ENCODE results near the gene HS1BP3. TPM values are rescaled to one million over a fixed set of nuclear protein-coding genes. Genes with fewer than 3 reads are reported as not detected.

HS1BP3 gene
- total RNA-seq, 1 donor from 2014 or later, result 16.6 TPM

DNA sequence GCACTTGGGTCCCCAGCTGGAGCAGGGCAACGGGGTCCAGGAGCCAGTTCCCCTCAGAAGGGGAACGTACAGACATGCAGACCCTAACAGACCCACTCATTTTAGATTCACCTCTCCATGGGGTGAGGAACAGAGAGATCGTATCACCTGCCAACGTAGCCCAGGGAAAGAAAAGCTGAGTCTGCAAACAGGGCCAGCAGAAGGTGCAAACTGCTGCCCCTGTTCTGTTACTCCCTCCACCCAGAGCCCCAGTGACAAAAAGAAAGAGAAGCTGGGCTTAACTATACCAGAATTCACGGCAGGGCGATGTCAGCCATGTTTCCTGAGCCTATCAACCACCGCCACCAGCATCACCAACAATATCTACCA is 817 bp upstream of the HS1BP3 start:
- intact Hi-C loops (cut with micrococcal nuclease), result no loop called here
- DNase-seq, result no peak
- Histone ChIP-seq H3K9me3 (replicated peaks) (no peaks in the 10 kb centered on the region), H3K27ac (replicated peaks) (peak overlapping the region; percentile 88), H3K27me3 (ENCODE audit: low read depth) (peaks cover 11% of the 10 kb centered on the region), H3K4me1 (peaks cover 40% of the 10 kb centered on the region), H3K4me3 (peak overlapping the region; percentile 89), H3K36me3 (peaks cover under 1% of the 10 kb centered on the region)
- TF ChIP-seq, protein P1, sequence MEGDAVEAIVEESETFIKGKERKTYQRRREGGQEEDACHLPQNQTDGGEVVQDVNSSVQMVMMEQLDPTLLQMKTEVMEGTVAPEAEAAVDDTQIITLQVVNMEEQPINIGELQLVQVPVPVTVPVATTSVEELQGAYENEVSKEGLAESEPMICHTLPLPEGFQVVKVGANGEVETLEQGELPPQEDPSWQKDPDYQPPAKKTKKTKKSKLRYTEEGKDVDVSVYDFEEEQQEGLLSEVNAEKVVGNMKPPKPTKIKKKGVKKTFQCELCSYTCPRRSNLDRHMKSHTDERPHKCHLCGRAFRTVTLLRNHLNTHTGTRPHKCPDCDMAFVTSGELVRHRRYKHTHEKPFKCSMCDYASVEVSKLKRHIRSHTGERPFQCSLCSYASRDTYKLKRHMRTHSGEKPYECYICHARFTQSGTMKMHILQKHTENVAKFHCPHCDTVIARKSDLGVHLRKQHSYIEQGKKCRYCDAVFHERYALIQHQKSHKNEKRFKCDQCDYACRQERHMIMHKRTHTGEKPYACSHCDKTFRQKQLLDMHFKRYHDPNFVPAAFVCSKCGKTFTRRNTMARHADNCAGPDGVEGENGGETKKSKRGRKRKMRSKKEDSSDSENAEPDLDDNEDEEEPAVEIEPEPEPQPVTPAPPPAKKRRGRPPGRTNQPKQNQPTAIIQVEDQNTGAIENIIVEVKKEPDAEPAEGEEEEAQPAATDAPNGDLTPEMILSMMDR (IDR thresholded peaks at IDR 0.05; ENCODE audit: borderline replicate concordance), result no peak

DNA sequence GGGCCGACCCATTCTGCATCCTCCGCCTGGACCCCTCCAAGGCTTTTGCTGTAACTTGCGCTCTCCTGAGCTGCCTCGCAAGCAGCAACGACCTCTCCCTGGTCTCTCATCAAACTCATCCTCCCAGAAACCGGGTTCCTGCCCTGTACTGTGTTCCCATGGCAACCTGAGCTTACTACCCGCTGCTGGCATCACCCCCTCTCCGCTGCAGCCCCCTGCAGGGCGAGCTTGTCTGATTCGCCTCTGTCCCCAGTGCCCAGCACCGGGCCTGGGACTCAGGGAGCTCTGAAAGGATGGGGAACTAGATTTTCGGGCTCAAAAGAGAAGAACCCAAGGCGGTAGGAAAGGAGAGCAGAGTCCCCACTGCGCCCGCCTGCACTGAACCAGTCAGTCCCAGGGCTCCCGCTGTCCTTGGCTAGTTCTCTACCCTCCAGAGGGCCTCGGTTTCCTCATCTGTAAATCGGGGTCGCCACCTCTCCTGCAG is 463 bp downstream of the HS1BP3 start:
- intact Hi-C loops (cut with micrococcal nuclease), result no loop called here
- Histone ChIP-seq H3K4me1 (peaks cover 40% of the 10 kb centered on the region), H3K9me3 (replicated peaks) (no peaks in the 10 kb centered on the region), H3K4me3 (peak overlapping the region; percentile 89), H3K36me3 (peaks cover 7% of the 10 kb centered on the region), H3K27ac (replicated peaks) (peak overlapping the region; percentile 88), H3K27me3 (ENCODE audit: low read depth) (peaks cover 5% of the 10 kb centered on the region)
- TF ChIP-seq, protein P1 (IDR thresholded peaks at IDR 0.05; ENCODE audit: borderline replicate concordance), result no peak
- DNase-seq, result no peak

DNA sequence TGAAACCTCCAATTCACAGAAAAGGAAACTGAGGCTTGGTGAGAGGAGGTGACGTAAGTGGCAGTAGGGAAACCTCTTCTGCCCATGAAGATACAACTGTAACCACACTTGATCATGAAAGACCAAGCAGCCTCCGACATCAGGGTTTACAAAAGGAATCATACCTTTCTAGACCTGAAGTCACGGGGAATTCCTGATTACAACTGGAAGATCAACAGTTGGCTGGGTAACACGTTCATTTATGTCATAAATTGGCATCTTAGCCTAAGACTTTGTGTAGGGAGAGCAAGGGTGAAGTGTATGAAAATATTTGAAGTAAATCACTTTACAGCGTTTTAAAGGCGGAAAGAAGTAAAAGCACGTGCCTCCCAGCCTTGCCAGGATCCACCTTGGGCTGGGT is 922 bp downstream of the HS1BP3 start:
- peaks cover 2% of the 10 kb centered on the region for H3K27me3 ChIP-seq (ENCODE audit: low read depth)
- TF ChIP-seq, protein P1 (IDR thresholded peaks at IDR 0.05; ENCODE audit: borderline replicate concordance), result no peak
- no peaks in the 10 kb centered on the region for H3K9me3 ChIP-seq (replicated peaks)
- peaks cover 12% of the 10 kb centered on the region for H3K36me3 ChIP-seq
- H3K27ac ChIP-seq (replicated peaks), result no peak overlapping the region
- DNase-seq, result no peak
- H3K4me3 ChIP-seq, result peak overlapping the region; percentile 89
- intact Hi-C loops (cut with micrococcal nuclease), result no loop called here
- H3K4me1 ChIP-seq, result peaks cover 40% of the 10 kb centered on the region

DNA sequence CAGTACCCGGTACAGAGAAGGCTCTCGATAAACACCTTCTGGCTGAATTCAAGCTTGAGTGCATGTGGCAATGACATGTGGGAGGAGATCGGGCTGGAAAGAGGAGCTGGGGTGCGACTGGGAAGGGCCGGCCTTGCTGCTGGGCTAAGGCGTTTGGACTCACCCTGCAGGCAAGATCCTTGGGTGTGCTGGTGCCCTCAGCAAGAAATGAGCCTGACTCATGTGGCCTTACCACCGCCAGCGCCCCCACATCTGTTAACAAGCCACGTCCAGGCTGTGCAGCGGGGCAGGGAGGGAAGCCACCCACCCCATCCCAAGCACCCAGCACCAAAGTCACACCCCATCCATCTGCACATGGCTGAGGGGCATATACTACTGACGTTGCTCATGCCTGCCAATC is 1.3 kb downstream of the HS1BP3 start:
- Histone ChIP-seq H3K27me3 (ENCODE audit: low read depth) (no peaks in the 10 kb centered on the region), H3K4me1 (peaks cover 40% of the 10 kb centered on the region), H3K9me3 (replicated peaks) (no peaks in the 10 kb centered on the region), H3K27ac (replicated peaks) (no peak overlapping the region), H3K36me3 (peaks cover 14% of the 10 kb centered on the region), H3K4me3 (peak overlapping the region; percentile 89)
- DNase-seq, result no peak
- TF ChIP-seq, protein P1 (IDR thresholded peaks at IDR 0.05; ENCODE audit: borderline replicate concordance), result no peak
- intact Hi-C loops (cut with micrococcal nuclease), result no loop called here

DNA sequence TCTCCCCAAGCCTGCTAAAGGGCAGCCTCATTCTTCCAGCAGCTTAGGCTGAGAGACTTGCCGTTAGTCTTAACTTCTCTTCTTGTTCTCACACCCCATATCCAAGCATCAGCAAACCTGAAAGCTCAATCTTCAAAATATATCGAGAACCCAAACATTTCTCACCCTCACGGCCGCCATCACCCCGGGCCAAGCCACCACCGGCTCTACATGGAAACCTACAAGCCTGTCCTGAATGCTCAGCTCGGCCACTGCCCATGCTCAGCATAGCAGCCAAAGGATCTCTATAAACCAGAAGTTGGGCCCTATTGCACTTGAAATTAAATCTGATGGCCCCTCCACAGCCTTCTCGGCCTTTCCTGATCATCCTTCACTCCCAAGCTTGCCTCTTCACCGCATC is 2.1 kb downstream of the HS1BP3 start:
- Histone ChIP-seq H3K4me3 (no peak overlapping the region), H3K9me3 (replicated peaks) (no peaks in the 10 kb centered on the region), H3K27me3 (ENCODE audit: low read depth) (no peaks in the 10 kb centered on the region), H3K27ac (replicated peaks) (no peak overlapping the region), H3K36me3 (peaks cover 17% of the 10 kb centered on the region), H3K4me1 (peaks cover 40% of the 10 kb centered on the region)
- no peak for DNase-seq
- TF ChIP-seq, protein P1 (IDR thresholded peaks at IDR 0.05; ENCODE audit: borderline replicate concordance), result no peak
- intact Hi-C loops (cut with micrococcal nuclease), result no loop called here
